ENCODE results near the gene F13B.

- no peak for TF ChIP-seq CTCF (IDR thresholded peaks at IDR 0.05)
- no peak for TF ChIP-seq POLR2A (IDR thresholded peaks at IDR 0.05)
- no peak for TF ChIP-seq POLR2AphosphoS5 (IDR thresholded peaks at IDR 0.05; ENCODE audit: insufficient read depth in 1 of 2, low read depth in 1 of 2)
Measured at GRCh38 chr1:197096137-197096536, 29.1 kb upstream of the F13B start.

All from vagina (tissue), 2 donors.